Fibroblast of villous mesenchyme (primary cell): Measurements from ENCODE around the gene ERH. TPM values are rescaled to one million over a fixed set of nuclear protein-coding genes. Genes with fewer than 3 reads are reported as not detected.
A peak's percentile ranks its signal among the peaks of the same experiment; 100 is the strongest.

Source experiments
- DNase-seq: peaks from one replicate; pipeline ENCODE4 v3.0.0-alpha.2; 2010; ENCODE audit warnings: low read depth
- H3K4me3 ChIP-seq: 2 replicates; pipeline ENCODE4 v1.5.1; 2011; ENCODE audit warnings: low read depth, mild to moderate bottlenecking, low read length
- total RNA-seq: library from RNA; depleted of rRNA; stranded (reverse); fragments of >200 nt; gene quantifications from 2 replicates; pipeline ENCODE4 v1.2.3, GENCODE V29; 2012
- TF ChIP-seq, protein P1 (sequence below): IDR thresholded peaks from 2 replicates; pipeline ENCODE4 v1.5.1; 2012; ENCODE audit warnings: low read depth, mild to moderate bottlenecking, low read length; ENCODE audit not compliant: insufficient read depth

The ERH gene
- total RNA-seq, 1 donor = 121 TPM

GRCh38 chr14:69366761-69367160 is 31.3 kb downstream of the ERH start:
- no peak for DNase-seq
- TF ChIP-seq, protein P1, sequence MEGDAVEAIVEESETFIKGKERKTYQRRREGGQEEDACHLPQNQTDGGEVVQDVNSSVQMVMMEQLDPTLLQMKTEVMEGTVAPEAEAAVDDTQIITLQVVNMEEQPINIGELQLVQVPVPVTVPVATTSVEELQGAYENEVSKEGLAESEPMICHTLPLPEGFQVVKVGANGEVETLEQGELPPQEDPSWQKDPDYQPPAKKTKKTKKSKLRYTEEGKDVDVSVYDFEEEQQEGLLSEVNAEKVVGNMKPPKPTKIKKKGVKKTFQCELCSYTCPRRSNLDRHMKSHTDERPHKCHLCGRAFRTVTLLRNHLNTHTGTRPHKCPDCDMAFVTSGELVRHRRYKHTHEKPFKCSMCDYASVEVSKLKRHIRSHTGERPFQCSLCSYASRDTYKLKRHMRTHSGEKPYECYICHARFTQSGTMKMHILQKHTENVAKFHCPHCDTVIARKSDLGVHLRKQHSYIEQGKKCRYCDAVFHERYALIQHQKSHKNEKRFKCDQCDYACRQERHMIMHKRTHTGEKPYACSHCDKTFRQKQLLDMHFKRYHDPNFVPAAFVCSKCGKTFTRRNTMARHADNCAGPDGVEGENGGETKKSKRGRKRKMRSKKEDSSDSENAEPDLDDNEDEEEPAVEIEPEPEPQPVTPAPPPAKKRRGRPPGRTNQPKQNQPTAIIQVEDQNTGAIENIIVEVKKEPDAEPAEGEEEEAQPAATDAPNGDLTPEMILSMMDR = no peak
- no peak overlapping the region for H3K4me3 ChIP-seq

GRCh38 chr14:69366069-69366468 is 32.0 kb downstream of the ERH start:
- TF ChIP-seq, protein P1 = no peak
- no peak for DNase-seq
- H3K4me3 ChIP-seq = no peak overlapping the region

DNA sequence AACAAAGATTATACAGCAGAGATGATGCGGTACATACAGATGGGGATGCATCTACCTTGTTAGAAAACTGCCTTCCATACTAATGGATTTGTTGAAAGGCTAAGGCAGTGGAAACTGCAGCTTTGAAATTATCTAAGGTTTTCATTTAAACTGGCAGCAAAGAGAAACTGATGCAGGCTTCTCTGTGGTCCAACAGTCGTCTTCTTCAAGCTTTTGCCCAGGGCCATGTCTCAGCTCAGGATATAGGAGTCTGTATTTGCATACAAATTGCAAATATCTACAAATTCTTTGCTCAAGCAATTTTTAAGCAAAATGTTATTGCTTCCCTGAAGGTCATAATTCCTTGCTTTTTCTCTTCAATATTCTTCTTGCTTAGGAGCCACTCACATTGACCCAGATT is 33.7 kb downstream of the ERH start:
- no peak for DNase-seq
- no peak overlapping the region for H3K4me3 ChIP-seq
- TF ChIP-seq, protein P1 = no peak

DNA sequence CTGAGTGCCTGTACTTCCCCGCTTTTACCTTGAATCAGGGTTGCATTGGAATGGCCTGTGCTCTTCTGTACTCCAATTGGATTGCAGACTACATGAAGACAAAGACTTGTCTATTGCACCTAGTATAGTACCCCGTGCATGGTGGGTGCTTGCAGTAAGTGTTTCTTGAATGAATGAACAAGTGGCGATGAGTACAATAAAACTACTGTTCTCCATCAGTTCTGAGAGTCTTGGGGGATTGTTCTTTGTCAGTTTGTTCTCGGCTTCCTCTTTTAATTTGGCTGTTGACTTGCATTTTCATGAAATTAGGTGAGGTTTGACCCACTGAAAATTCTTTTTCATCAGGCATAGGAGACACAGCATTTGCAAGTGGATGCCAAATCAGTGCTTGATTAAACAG is 34.1 kb downstream of the ERH start:
- no peak for DNase-seq
- TF ChIP-seq, protein P1 = no peak
- no peak overlapping the region for H3K4me3 ChIP-seq

DNA sequence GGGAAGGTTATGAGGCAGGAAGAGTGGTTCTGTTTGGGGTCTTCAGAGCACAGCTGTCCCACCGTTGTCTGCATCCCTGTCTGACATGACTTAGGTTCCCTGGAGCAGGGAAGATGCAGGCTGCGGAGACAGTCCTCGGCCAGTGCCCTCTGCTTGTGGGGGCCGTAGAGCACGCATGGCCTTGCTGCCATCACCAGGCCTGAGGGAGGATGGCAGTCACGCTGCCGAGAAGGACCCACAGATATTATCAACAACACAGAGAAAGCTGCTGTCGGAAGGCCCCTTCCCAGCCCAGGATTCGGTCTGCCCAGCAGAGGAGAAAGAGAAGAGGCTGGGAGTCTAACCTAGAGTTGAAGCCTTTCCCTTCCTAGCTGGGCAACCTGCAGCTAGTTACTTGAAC is 35.0 kb downstream of the ERH start:
- TF ChIP-seq, protein P1 = peak; percentile 37
- DNase-seq = peak; percentile 14
- H3K4me3 ChIP-seq = no peak overlapping the region

- TF ChIP-seq, protein P1 = no peak
- H3K4me3 ChIP-seq = no peak overlapping the region
- DNase-seq = no peak
Observed at GRCh38 chr14:69360438-69361108, 37.5 kb downstream of the ERH start.

GRCh38 chr14:69358966-69359365 is 39.1 kb downstream of the ERH start:
- TF ChIP-seq, protein P1 = no peak
- H3K4me3 ChIP-seq = no peak overlapping the region
- DNase-seq = no peak
